ENCODE data around the gene TMEM60.
"Not testable (repeated sequence)": the region's sequence is repeated elsewhere in the genome, so short reads cannot be mapped to it uniquely, and the experiment has no call there.

TMEM60 gene

GRCh38 chr7:77786018-77786417 is 12.2 kb downstream of the TMEM60 start:
- TF ChIP-seq, protein P1, sequence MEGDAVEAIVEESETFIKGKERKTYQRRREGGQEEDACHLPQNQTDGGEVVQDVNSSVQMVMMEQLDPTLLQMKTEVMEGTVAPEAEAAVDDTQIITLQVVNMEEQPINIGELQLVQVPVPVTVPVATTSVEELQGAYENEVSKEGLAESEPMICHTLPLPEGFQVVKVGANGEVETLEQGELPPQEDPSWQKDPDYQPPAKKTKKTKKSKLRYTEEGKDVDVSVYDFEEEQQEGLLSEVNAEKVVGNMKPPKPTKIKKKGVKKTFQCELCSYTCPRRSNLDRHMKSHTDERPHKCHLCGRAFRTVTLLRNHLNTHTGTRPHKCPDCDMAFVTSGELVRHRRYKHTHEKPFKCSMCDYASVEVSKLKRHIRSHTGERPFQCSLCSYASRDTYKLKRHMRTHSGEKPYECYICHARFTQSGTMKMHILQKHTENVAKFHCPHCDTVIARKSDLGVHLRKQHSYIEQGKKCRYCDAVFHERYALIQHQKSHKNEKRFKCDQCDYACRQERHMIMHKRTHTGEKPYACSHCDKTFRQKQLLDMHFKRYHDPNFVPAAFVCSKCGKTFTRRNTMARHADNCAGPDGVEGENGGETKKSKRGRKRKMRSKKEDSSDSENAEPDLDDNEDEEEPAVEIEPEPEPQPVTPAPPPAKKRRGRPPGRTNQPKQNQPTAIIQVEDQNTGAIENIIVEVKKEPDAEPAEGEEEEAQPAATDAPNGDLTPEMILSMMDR (conservative IDR thresholded peaks at IDR 0.05; ENCODE audit: low read depth, low read length): no peak
- Histone ChIP-seq H4K20me1 (ENCODE audit: insufficient read depth) (no peaks in the 10 kb centered on the region), H2AFZ (ENCODE audit: low read depth) (no peak overlapping the region), H3K79me2 (ENCODE audit: insufficient read depth, low read depth) (no peaks in the 10 kb centered on the region), H3K4me2 (no peak overlapping the region), H3K36me3 (ENCODE audit: insufficient read depth) (no peaks in the 10 kb centered on the region), H3K9ac (no peak overlapping the region), H3K27me3 (ENCODE audit: insufficient read depth, low read depth) (no peaks in the 10 kb centered on the region), H3K4me1 (ENCODE audit: low read depth, poor library complexity, severe bottlenecking) (no peaks in the 10 kb centered on the region), H3K4me3 (IDR thresholded peaks at IDR 0.05; ENCODE audit: insufficient read depth, low read depth, low read length) (no peak overlapping the region), H3K27ac (no peak overlapping the region)

DNA sequence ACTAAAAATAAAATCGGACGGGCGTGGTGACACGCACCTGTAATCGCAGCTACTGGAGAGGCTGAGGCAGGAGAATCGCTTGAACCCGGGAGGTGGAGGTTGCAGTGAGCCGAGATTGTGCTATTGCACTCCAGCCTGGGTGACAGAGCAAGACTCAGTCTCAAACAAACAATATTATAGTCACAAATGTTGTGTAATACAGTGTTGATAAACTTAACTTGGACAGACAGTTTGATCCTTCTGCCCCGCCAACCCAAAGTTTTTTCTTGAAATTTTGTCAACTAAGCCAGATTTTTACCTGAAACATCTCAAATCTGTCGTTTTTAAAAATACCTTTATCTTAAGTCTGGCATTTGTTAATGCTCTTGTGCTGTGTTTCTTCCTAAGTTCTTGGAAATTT is 13.8 kb downstream of the TMEM60 start:
- H3K4me3 ChIP-seq (IDR thresholded peaks at IDR 0.05; ENCODE audit: insufficient read depth, low read depth, low read length); H3K79me2 ChIP-seq (ENCODE audit: insufficient read depth, low read depth); H2AFZ ChIP-seq (ENCODE audit: low read depth); H3K27me3 ChIP-seq (ENCODE audit: insufficient read depth, low read depth); H4K20me1 ChIP-seq (ENCODE audit: insufficient read depth); H3K36me3 ChIP-seq (ENCODE audit: insufficient read depth); H3K27ac ChIP-seq; H3K4me2 ChIP-seq; H3K4me1 ChIP-seq (ENCODE audit: low read depth, poor library complexity, severe bottlenecking); H3K9ac ChIP-seq: not testable (repeated sequence)

GRCh38 chr7:77783545-77783944 is 14.7 kb downstream of the TMEM60 start:
- H3K9ac ChIP-seq: no peak overlapping the region
- TF ChIP-seq, protein P1 (conservative IDR thresholded peaks at IDR 0.05; ENCODE audit: low read depth, low read length): no peak

DNA sequence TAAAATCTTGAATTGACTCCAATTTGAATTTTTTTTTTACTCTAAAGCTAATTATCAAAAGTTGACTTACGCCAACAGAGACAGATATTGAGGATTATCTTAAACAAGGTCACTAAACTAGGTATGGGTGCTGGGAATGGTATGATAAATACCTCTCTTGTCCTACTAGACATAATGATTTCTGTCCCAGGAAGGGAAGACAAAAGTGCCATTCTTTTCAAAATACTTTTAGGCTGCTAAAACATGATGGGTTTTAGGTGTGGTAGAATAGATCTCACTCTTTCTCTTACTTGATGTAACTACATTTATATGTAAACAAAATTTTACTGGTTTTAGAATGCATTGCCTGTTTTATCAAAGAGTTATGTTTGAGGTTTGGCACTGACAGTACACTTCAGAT is 15.1 kb downstream of the TMEM60 start:
- H3K36me3 ChIP-seq (ENCODE audit: insufficient read depth): no peaks in the 10 kb centered on the region
- no peak overlapping the region for H3K4me2 ChIP-seq
- H3K27me3 ChIP-seq (ENCODE audit: insufficient read depth, low read depth): no peaks in the 10 kb centered on the region
- H4K20me1 ChIP-seq (ENCODE audit: insufficient read depth): no peaks in the 10 kb centered on the region
- no peak overlapping the region for H3K27ac ChIP-seq
- no peaks in the 10 kb centered on the region for H3K4me1 ChIP-seq (ENCODE audit: low read depth, poor library complexity, severe bottlenecking)
- no peak overlapping the region for H2AFZ ChIP-seq (ENCODE audit: low read depth)
- TF ChIP-seq, protein P1 (conservative IDR thresholded peaks at IDR 0.05; ENCODE audit: low read depth, low read length): no peak
- no peaks in the 10 kb centered on the region for H3K79me2 ChIP-seq (ENCODE audit: insufficient read depth, low read depth)
- no peak overlapping the region for H3K4me3 ChIP-seq (IDR thresholded peaks at IDR 0.05; ENCODE audit: insufficient read depth, low read depth, low read length)
- no peak overlapping the region for H3K9ac ChIP-seq

More at GRCh38 chr7:77783545-77783944, 14.7 kb downstream of the TMEM60 start:
- Histone ChIP-seq H3K4me3 (IDR thresholded peaks at IDR 0.05; ENCODE audit: insufficient read depth, low read depth, low read length) (no peak overlapping the region), H3K27ac (no peak overlapping the region), H3K4me2 (no peak overlapping the region), H3K79me2 (ENCODE audit: insufficient read depth, low read depth) (no peaks in the 10 kb centered on the region), H2AFZ (ENCODE audit: low read depth) (no peak overlapping the region), H3K4me1 (ENCODE audit: low read depth, poor library complexity, severe bottlenecking) (no peaks in the 10 kb centered on the region), H3K27me3 (ENCODE audit: insufficient read depth, low read depth) (no peaks in the 10 kb centered on the region), H3K36me3 (ENCODE audit: insufficient read depth) (no peaks in the 10 kb centered on the region), H4K20me1 (ENCODE audit: insufficient read depth) (no peaks in the 10 kb centered on the region)

DNA sequence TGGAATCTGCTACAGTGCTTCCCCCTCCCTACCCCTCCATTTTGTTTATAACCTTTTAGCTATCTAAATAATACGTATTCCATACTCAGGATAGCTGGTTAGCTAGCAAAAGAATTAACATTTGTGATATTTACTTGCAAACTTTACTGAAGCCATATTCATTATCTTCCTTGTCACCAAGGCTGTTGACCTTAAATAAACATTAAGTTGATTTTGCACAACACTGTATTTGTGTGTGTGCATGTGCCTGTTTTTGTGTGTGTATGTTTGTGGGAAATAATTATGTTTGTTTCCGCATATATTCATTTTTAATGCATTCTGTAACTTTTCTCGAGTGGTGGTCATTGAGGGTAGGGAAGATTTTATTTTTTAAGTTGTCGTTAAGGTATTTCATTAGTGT is 15.9 kb downstream of the TMEM60 start:
- H2AFZ ChIP-seq (ENCODE audit: low read depth): no peak overlapping the region
- H3K4me2 ChIP-seq: no peak overlapping the region
- no peaks in the 10 kb centered on the region for H3K4me1 ChIP-seq (ENCODE audit: low read depth, poor library complexity, severe bottlenecking)
- H3K27ac ChIP-seq: no peak overlapping the region
- no peaks in the 10 kb centered on the region for H4K20me1 ChIP-seq (ENCODE audit: insufficient read depth)
- H3K27me3 ChIP-seq (ENCODE audit: insufficient read depth, low read depth): no peaks in the 10 kb centered on the region
- TF ChIP-seq, protein P1 (conservative IDR thresholded peaks at IDR 0.05; ENCODE audit: low read depth, low read length): no peak
- H3K9ac ChIP-seq: no peak overlapping the region
- H3K36me3 ChIP-seq (ENCODE audit: insufficient read depth): no peaks in the 10 kb centered on the region
- H3K79me2 ChIP-seq (ENCODE audit: insufficient read depth, low read depth): no peaks in the 10 kb centered on the region
- no peak overlapping the region for H3K4me3 ChIP-seq (IDR thresholded peaks at IDR 0.05; ENCODE audit: insufficient read depth, low read depth, low read length)
